HepG2 (cell line): ENCODE data around the gene GRK5. TPM values are rescaled to one million over a fixed set of nuclear protein-coding genes. Genes with fewer than 3 reads are reported as not detected.

Experiments
- FOXP1 ChIP-seq, 2 experiments: fragments of 450-650 bp in 1 of 2; IDR thresholded peaks; 2 replicates each; pipeline ENCODE4 v1.6.1; 2017 to 2018; ENCODE audit warnings: antibody characterized with exemption in 1 of 2
- GPBP1L1 ChIP-seq: sonication (generic); formaldehyde crosslinking; IDR thresholded peaks from 2 replicates; pipeline ENCODE4 v1.5.0; 2020; ENCODE audit warnings: mild to moderate bottlenecking, missing genetic modification reagents
- IRF2 ChIP-seq: IDR thresholded peaks from 2 replicates; pipeline ENCODE4 v1.6.1; 2018; ENCODE audit warnings: missing genetic modification reagents, missing compliant biosample characterization
- MAF1 ChIP-seq: sonication (generic); formaldehyde crosslinking; IDR thresholded peaks from 2 replicates; pipeline ENCODE4 v1.5.0; 2020; ENCODE audit warnings: missing genetic modification reagents, borderline replicate concordance
- SMC3 ChIP-seq: IDR thresholded peaks from 2 replicates; pipeline ENCODE4 v1.6.1; 2011; ENCODE audit warnings: low read length, improper control_type of control experiment
- SOX13 ChIP-seq, 3 experiments: fragments of 450-650 bp in 1 of 3; sonication (generic) in 1 of 3; formaldehyde crosslinking in 1 of 3; IDR thresholded peaks in 2 of 3; conservative IDR thresholded peaks in 1 of 3; 2 replicates each; pipeline versions ENCODE4 v1.5.0 to v1.6.1; 2016 to 2020; ENCODE audit warnings: antibody characterized with exemption in 1 of 3, mild to moderate bottlenecking in 1 of 3, missing compliant biosample characterization in 1 of 3, missing genetic modification reagents in 1 of 3, moderate library complexity in 1 of 3
- TGIF2 ChIP-seq: IDR thresholded peaks from 2 replicates; pipeline ENCODE4 v1.6.1; 2016; ENCODE audit warnings: control low read depth, missing compliant biosample characterization
- ZBTB34 ChIP-seq: sonication (generic); formaldehyde crosslinking; IDR thresholded peaks from 2 replicates; pipeline ENCODE4 v1.8.0; 2022; ENCODE audit warnings: mild to moderate bottlenecking, missing genetic modification reagents
- ZKSCAN8 ChIP-seq: IDR thresholded peaks from 2 replicates; pipeline ENCODE4 v1.6.1; 2016; ENCODE audit warnings: borderline replicate concordance, missing genetic modification reagents, missing compliant biosample characterization
- ZNF563 ChIP-seq: sonication (generic); formaldehyde crosslinking; IDR thresholded peaks from 2 replicates; pipeline ENCODE4 v1.8.0; 2022; ENCODE audit warnings: mild to moderate bottlenecking, moderate library complexity, missing genetic modification reagents
- ZNF574 ChIP-seq: sonication (generic); formaldehyde crosslinking; IDR thresholded peaks from 2 replicates; pipeline ENCODE4 v1.4.0; 2020; ENCODE audit warnings: missing genetic modification reagents
- ZNF605 ChIP-seq: sonication (generic); formaldehyde crosslinking; IDR thresholded peaks from 2 replicates; pipeline ENCODE4 v1.8.0; 2022; ENCODE audit warnings: mild to moderate bottlenecking, missing genetic modification reagents
- ZNF609 ChIP-seq: sonication (generic); formaldehyde crosslinking; IDR thresholded peaks from 2 replicates; pipeline ENCODE4 v1.4.0; 2020; ENCODE audit warnings: mild to moderate bottlenecking, missing genetic modification reagents, borderline replicate concordance
- ZNF709 ChIP-seq: sonication (generic); formaldehyde crosslinking; IDR thresholded peaks from 2 replicates; pipeline ENCODE4 v1.5.0; 2020; ENCODE audit warnings: mild to moderate bottlenecking, missing genetic modification reagents
- ZNF792 ChIP-seq: IDR thresholded peaks from 2 replicates; pipeline ENCODE4 v1.6.1; 2016
- polyA plus RNA-seq, 8 experiments: library from polyadenylated mRNA; depleted of rRNA in 3 of 8; stranded (reverse) in 7 of 8; unstranded in 1 of 8; fragments of >200 nt; fragmentation: Illumina TruSeq in 4 of 8; extraction: Trizol in 4 of 8; gene quantifications; 2 replicates each; pipeline versions ENCODE4 v1.2.1 to v1.2.3, GENCODE V29; 2011 to 2016; ENCODE audit warnings: low read depth in 4 of 8, missing spikeins in 1 of 8, mixed read lengths in 1 of 8; ENCODE audit not compliant: insufficient read depth in 1 of 8
- total RNA-seq, 5 experiments: library from RNA; depleted of rRNA; stranded (reverse); fragments of >200 nt; fragmentation: Illumina TruSeq; extraction: Trizol; gene quantifications; 2 replicates each; pipeline ENCODE4 v1.2.3, GENCODE V29; 2016; ENCODE audit warnings: low read depth in 1 of 5

Gene GRK5
- total and polyA plus RNA-seq, 2 of the 13 experiments (the other 11 are each of a cell fraction or from before 2014, with no cell fraction given) = 10.4 to 12.6 TPM

GRCh38 chr10:119253433-119254174, 46.2 kb downstream of the GRK5 start (continued):
- TF ChIP-seq ZNF609 (CRISPR knock-in tag) (peak; percentile 43; the same call in 1 of the 2 replicates), ZNF574 (CRISPR knock-in tag) (peak; percentile 67), SOX13 (IDR thresholded peaks at IDR 0.05) (no peak), SOX13 (CRISPR knock-in tag; conservative IDR thresholded peaks at IDR 0.05 in 1 of 2, IDR thresholded peaks at IDR 0.05 in 1 of 2) (peak in 1 of 2 experiments; percentile 60; a peak in 2 of 4 replicates), ZNF563 (CRISPR knock-in tag) (peak; percentile 50; the same call in 1 of the 2 replicates), IRF2 (peak; percentile 73; the same call in 1 of the 2 replicates), ZBTB34 (no peak), GPBP1L1 (no peak), TGIF2 (CRISPR knock-in tag) (peak; percentile 33; the same call in 1 of the 2 replicates), ZKSCAN8 (CRISPR knock-in tag) (peak; percentile 18; the same call in 1 of the 2 replicates), SMC3 (peak; percentile 28; the same call in 1 of the 2 replicates), FOXP1 (IDR thresholded peaks at IDR 0.05) (no peak; the same call in 1 of the 2 replicates), FOXP1 (CRISPR knock-in tag; IDR thresholded peaks at IDR 0.05) (peak; percentile 77), ZNF792 (no peak), ZNF709 (CRISPR knock-in tag) (peak; percentile 71), MAF1 (CRISPR knock-in tag) (0 out of 2 replicates have a peak, but pooled peaks have one; percentile 53), ZNF605 (CRISPR knock-in tag) (peak; percentile 71)
